Dermis blood vessel endothelial cell (primary cell): Measurements from ENCODE around the gene PPP2R3C. TPM values are rescaled to one million over a fixed set of nuclear protein-coding genes. Genes with fewer than 3 reads are reported as not detected.
"Not testable (repeated sequence)": the region's sequence is repeated elsewhere in the genome, so short reads cannot be mapped to it uniquely, and the experiment has no call there.

ENCODE experiments used
- DNase-seq: peaks from one replicate; pipeline ENCODE4 v3.0.0; 2010
- total RNA-seq: library from RNA; depleted of rRNA; stranded (reverse); fragments of >200 nt; gene quantifications from 2 replicates; pipeline ENCODE4 v1.2.3, GENCODE V29; 2014

The PPP2R3C gene
- 34.6 and 46.1 TPM in 2 replicates for total RNA-seq

DNA sequence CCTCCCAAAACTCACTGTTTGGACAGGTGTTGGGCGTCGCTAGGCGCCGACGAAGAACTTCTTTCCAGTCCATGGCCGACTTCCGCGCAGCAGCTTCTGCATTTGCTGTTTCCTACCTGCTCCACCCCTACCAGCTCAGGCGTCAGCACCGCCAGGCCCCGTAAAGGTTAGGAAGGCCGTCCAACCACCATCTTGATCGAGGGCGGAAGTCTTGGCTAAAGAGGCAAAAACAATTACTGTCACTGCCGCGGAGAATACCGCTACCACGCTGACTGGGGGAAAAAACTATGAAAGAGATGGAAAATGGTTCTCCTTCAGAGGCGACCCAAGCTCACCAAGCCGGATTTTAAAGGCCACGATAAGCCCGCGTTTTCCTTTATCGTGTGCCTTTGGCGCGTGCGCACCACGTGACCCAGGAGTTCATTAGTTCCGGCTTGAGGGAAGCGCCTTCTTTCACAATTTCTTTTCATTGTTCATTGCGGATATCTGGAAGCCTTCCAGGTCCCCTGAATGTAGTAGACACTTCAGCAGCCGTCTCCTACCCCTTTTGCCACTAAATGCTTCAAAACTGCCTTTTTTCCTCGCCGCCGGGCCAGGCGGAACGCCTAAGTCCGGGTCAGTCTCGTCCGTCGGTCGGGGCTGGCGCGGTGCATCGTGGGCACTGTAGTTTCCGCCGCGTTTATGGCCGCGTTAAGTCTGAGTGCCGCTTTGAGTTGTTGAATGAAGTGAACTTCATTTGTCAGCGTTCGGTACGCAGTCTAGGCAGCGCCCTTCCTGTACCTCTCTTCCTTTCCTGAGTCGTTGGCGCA is at the start of gene PPP2R3C, which contains the start of gene PRORP:
Gene PPP2R3C, minus strand, starts transcription at position 104 of the 809 bp plus-strand sequence. Its CDS starts 31 bp downstream, at position 73.
Gene PRORP, plus strand, starts transcription at position 666 of the 809 bp plus-strand sequence. CDS start 694 bp downstream, outside the sequence.
- peak; percentile 96 for DNase-seq

- DNase-seq = no peak
Observed at GRCh38 chr14:35167496-35167895, 45.7 kb upstream of the PPP2R3C start.

- no peak for DNase-seq
Observed at GRCh38 chr14:35164849-35165248, 43.1 kb upstream of the PPP2R3C start.

- no peak for DNase-seq
Observed at GRCh38 chr14:35163384-35163783, 41.6 kb upstream of the PPP2R3C start.

DNA sequence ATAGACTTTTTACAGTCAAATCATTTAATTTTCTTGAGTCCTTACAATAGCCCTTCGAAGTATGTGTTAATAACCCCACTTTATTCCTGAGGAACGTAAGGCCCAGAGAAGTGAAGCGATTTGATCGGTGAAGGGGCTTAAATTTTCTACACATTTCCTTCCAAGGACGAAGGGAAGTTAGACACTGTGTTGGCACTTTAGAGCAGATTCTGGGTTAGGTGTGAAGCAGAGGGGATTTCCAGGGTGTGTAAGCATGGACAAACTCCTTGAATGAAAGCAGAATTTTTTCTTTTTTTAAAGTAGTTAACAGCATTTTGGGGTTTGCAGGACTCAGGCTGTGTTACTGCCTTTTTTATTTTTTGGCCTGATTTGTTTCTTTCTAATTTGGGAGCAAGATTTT is 39.4 kb upstream of the PPP2R3C start:
- peak; percentile 52 for DNase-seq

DNA sequence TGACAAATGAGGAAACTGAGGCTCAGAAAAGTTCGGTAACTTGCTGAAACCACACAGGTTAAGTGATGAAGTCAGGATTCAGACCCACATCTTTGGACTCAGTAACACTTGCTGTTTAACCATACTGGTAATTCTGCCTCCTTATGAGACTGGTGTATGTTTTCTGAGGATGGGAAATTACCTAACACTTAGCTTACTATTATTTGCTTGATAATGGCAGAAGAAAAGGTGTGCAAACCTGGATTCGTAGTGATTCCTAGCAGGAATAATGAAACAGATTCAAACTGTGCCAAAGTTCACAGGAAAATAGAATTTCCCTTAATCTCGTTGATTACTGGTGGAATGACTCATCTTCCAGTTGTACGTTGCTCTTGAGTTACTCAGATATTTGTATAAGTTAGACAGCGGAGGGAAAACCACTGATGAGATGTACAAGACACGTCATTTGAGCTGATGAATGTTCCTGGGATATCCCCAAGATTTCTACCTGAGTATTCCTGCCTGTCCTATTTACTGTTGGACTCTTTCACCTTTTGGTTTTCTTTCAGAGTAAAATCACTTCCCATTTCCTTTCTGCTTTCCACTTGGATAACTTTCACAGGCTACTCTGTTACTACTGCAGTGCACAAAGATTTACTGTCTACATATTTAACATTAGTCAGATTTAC is 38.1 kb upstream of the PPP2R3C start:
- peak; percentile 91 for DNase-seq

DNA sequence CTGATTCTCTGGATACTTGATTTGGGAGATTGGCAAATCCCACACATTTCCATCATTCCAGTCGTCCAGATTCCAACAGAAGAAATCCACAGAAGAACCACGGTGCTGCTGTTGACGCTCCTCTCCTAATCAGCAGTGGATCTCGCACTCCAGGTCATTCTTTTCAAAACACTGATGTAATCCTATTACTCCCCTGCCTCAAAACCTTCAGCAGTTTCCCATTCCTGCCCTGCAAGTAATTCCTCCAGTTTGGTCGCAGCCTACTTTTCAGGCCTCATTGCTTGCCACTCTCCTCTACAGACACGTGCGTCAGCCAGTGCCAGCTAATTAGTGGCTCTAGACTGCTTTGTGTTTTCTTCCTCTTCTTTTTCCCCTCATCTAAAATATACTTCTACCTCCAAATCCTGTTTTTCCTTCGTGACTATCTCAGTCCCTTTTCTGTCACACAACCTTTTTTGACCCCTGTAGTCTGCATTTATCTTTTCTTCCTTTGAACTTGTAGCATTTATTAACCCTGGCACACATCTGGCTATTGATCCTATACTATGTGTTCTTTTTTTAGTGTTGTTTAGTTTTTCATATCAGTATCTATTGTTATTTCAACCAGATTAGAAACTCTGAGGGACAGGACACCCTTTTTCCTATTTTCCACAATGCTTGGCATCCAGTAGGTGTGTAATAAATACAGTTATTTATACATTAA is 37.3 kb upstream of the PPP2R3C start:
- peak; percentile 51 for DNase-seq

GRCh38 chr14:35158491-35158890 is 36.7 kb upstream of the PPP2R3C start:
- DNase-seq = no peak

- DNase-seq = peak; percentile 76
Observed at GRCh38 chr14:35155962-35156361, 34.2 kb upstream of the PPP2R3C start.

GRCh38 chr14:35154016-35154415 is 32.2 kb upstream of the PPP2R3C start:
- DNase-seq = no peak

DNA sequence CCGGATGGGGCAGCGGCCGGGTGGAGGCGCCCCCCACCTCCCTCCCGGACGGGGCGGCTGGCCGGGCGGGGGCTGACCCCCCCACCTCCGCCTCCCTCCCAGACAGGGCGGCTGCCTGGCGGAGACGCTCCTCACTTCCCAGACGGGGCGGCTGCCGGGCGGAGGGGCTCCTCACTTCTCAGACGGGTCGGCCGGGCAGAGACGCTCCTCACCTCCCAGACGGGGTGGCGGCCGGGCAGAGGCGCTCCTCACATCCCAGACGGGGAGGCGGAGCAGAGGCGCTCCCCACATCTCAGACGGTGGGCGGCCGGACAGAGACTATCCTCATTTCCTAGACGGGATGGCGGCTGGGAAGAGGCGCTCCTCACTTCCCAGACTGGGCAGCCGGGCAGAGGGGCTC is 30.7 kb upstream of the PPP2R3C start:
- DNase-seq = not testable (repeated sequence)

DNA sequence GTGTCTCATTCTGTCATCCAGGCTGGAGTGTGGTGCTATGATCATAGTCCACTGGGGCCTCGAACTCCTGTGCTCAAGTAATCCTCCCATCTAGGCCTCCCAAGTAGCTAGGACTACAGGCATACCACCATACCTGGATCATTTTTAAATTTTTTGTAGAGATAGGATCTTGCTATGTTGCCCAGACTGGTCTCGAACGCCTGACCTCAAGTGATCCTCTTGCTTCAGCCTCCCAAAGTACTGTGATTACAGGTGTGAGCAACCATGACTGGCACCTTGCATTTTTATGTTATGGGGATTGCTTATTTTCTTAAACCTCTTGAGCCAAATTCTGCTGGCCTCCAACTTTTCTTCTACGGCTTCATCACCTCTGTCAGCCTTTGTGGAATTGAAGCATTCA is 27.4 kb upstream of the PPP2R3C start:
- no peak for DNase-seq

- DNase-seq = no peak
Observed at GRCh38 chr14:35147711-35148110, 25.9 kb upstream of the PPP2R3C start.

DNA sequence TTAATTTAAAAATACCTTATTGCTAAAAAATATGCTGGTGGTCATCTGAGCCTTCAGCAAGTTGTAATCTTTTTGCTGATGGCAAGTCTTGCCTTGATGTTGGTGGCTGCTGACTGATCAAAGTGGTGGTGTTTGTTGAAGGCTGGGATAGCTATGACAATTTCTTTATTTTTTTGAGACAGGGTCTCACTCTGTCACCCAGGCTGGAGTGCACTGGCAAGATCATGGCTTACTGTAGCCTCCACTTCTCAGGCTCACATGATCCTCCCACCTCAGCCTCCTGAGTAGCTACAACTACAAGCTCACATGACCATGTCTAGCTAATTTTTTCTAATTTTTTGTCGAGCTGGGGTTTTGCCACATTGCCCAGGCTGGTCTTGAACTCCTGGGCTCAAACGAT is 25.4 kb upstream of the PPP2R3C start:
- DNase-seq = no peak

DNA sequence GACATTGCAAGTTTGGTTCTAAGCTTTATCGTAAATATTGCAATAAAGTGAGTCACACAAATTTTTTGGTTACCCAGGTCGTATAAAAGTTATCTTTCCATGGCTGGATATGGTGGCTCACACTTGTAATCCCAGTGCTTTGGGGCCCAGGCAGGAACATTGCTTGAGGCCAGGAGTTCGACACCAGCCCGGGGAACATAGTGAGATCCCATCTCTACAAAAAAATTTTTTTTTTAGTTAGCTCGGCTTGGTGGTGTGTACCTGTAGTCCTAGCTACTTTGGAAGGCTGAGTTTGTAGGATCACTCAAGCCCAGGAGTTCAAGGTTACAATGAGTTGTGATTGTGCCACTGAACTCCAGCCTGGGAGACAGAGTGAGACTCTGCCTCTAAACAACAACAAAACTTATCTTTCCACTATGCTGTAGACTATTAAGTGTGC is 24.9 kb upstream of the PPP2R3C start:
- no peak for DNase-seq

DNA sequence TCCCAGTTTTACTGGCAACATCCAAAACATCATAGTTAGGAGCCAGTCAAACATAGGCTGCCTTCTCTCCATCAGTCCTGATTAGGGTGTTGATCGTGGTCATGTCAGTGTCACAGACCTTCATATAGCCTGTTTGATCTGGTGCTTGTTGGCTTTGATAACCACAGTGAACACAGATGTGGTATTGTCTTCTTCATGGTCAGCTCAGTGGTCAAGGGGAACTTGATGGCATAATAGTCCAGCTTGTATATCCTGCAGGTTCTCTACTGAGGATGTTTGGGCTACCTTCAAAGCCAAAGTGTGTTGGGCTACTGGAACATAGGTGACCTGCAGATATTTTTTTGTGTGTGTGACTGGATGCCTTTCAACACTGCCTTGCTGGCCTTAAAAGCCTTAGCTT is 22.2 kb upstream of the PPP2R3C start:
- DNase-seq = no peak

GRCh38 chr14:35140718-35141581 is 19.2 kb upstream of the PPP2R3C start:
- peak; percentile 49 for DNase-seq

GRCh38 chr14:35138585-35138984 is 16.8 kb upstream of the PPP2R3C start:
- no peak for DNase-seq

GRCh38 chr14:35134329-35135123 is 12.7 kb upstream of the PPP2R3C start:
- no peak for DNase-seq

- peak; percentile 16 for DNase-seq
Observed at GRCh38 chr14:35133542-35134328, 11.9 kb upstream of the PPP2R3C start.

DNA sequence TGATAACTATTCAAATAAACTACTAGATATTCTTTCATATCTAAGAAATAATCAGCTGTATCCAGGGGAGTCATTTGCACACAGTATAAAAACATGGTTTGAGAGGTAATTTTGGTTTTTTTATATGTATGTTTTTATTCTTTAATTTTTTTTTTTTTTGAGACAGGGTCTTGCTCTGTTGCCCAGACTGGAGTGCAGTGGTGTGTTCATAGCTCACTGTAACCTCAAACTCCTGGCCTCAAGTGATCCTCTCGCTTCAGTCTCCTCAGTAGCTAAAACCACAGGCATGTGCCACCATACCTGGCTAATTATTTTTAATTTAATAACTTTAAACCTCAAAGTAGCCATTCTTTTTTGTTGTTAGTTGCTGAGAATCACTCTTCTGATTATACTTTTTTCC is 2.3 kb upstream of the PPP2R3C start:
- DNase-seq = no peak
